Stomach (tissue), 4 donors: ENCODE results near the gene NFIL3.

Experiments
- CTCF ChIP-seq, 7 experiments: fragments of 450-650 bp in 4 of 7; fragments of 200-600 bp in 3 of 7; sonication (generic) in 3 of 7; IDR thresholded peaks; one replicate each; pipeline ENCODE4 v1.5.1; 2016 to 2019; ENCODE audit warnings: antibody characterized with exemption in 7 of 7, control low read depth in 2 of 7, mild to moderate bottlenecking in 1 of 7
- POLR2AphosphoS5 ChIP-seq, 3 donors: sonication (generic); formaldehyde crosslinking; IDR thresholded peaks; one replicate each; pipeline ENCODE4 v1.6.1; 2016; ENCODE audit warnings: antibody characterized with exemption in 3 of 3

GRCh38 chr9:91424403-91425176 lies 958 bp upstream of the NFIL3 start:
- TF ChIP-seq CTCF (IDR thresholded peaks at IDR 0.05) = no peak
- TF ChIP-seq POLR2AphosphoS5 (IDR thresholded peaks at IDR 0.05) = peak; percentile 86 to 94 (median 88)
